ENCODE results near the gene CFAP99.

DNA sequence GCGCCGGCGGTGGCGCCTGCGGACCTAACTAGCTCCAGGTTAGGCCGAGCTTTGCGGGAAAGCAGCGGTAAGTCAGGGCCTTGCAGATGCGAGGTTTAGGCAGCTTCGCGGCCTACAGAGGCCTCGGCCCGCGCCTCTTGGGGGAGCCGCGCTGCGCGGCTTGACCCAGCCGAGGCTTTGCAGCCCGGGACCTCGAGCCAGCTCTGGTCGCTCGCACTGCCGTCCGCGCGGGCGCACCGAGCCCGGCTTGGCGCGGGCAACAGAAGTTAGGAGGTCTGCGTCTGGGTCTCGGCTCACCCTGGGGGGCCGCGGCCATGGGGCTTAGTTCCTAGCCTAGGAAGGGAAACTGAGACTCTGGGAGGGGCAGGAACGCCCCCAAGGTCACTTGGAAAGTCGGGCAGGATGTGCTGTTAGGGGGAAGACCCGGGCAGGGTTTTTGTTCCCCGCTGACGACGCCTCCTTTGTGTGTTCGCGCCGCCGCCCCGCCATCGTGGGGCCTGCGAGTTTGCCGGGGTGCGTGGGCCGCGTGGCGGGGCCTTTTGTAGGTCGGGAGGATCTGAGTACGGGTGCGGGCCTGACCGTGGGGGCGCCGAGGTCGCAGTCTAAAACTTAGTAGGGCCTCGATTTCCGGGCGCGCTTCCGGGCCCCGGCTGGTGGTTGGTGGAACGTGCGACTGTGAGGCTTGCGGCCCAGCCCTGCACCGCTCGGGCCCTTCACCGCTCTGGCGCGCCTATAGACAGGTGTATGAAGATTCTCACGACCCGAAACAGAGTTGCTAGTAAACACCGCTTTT lies 50.6 kb downstream of the CFAP99 start:
- TF ChIP-seq, protein P1, sequence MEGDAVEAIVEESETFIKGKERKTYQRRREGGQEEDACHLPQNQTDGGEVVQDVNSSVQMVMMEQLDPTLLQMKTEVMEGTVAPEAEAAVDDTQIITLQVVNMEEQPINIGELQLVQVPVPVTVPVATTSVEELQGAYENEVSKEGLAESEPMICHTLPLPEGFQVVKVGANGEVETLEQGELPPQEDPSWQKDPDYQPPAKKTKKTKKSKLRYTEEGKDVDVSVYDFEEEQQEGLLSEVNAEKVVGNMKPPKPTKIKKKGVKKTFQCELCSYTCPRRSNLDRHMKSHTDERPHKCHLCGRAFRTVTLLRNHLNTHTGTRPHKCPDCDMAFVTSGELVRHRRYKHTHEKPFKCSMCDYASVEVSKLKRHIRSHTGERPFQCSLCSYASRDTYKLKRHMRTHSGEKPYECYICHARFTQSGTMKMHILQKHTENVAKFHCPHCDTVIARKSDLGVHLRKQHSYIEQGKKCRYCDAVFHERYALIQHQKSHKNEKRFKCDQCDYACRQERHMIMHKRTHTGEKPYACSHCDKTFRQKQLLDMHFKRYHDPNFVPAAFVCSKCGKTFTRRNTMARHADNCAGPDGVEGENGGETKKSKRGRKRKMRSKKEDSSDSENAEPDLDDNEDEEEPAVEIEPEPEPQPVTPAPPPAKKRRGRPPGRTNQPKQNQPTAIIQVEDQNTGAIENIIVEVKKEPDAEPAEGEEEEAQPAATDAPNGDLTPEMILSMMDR (IDR thresholded peaks at IDR 0.05): no peak
- TF ChIP-seq EZH2phosphoT487 (IDR thresholded peaks at IDR 0.05) (no peak), EZH2 (IDR thresholded peaks at IDR 0.05) (no peak)
